SK-N-MC (cell line): ENCODE results near the gene ABCG4.
A peak's percentile ranks its signal among the peaks of the same experiment; 100 is the strongest.

Experiments
- DNase-seq: peaks from one replicate; pipeline ENCODE4 v3.0.0-alpha.2; 2011; ENCODE audit warnings: low read depth, low spot score
- H3K27ac ChIP-seq: fragments of 200-600 bp; sonication (generic); 2 replicates; pipeline ENCODE4 v1.5.1; 2016; ENCODE audit warnings: mixed run types
- H3K36me3 ChIP-seq: fragments of 200-600 bp; sonication (generic); 2 replicates; pipeline ENCODE4 v1.6.1; 2017; ENCODE audit warnings: antibody characterized with exemption, low read length, mixed read lengths; ENCODE audit not compliant: insufficient read depth
- H3K4me3 ChIP-seq: fragments of 200-600 bp; sonication (generic); 2 replicates; pipeline ENCODE4 v1.5.1; 2016
- H3K9ac ChIP-seq: fragments of 200-600 bp; sonication (generic); 2 replicates; pipeline ENCODE4 v1.8.0; 2017; ENCODE audit warnings: mixed run types, mixed read lengths; ENCODE audit not compliant: insufficient read length
- H3K9me3 ChIP-seq: fragments of 200-600 bp; sonication (generic); 2 replicates; pipeline ENCODE4 v1.6.1; 2017; ENCODE audit warnings: low read depth, mild to moderate bottlenecking, antibody characterized with exemption, low read length, moderate library complexity, mixed read lengths
- EZH2 ChIP-seq: fragments of 200-600 bp; sonication (generic); IDR thresholded peaks from one replicate; pipeline ENCODE4 v1.6.1; 2017; ENCODE audit warnings: antibody characterized with exemption
- FOXP2 ChIP-seq: optimal IDR thresholded peaks from 2 replicates; pipeline ENCODE3; 2011; ENCODE audit warnings: mild to moderate bottlenecking, moderate library complexity; ENCODE audit not compliant: insufficient read depth; ENCODE audit errors: extremely low read length, control extremely low read depth
- POLR2AphosphoS5 ChIP-seq: IDR thresholded peaks from 2 replicates; pipeline ENCODE4 v1.6.1; 2012; ENCODE audit warnings: mild to moderate bottlenecking, low read depth, low read length, borderline replicate concordance

ABCG4 gene

GRCh38 chr11:119202554-119202953, 53.7 kb downstream of the ABCG4 start:
- no peak overlapping the region for H3K9ac ChIP-seq
- no peaks in the 10 kb centered on the region for H3K36me3 ChIP-seq

GRCh38 chr11:119204066-119204465, 55.2 kb downstream of the ABCG4 start:
- no peak for DNase-seq
- H3K27ac ChIP-seq = no peak overlapping the region
- no peaks in the 10 kb centered on the region; the same call in 1 of the 2 replicates for H3K36me3 ChIP-seq
- no peaks in the 10 kb centered on the region for H3K9me3 ChIP-seq
- no peak for TF ChIP-seq POLR2AphosphoS5
- TF ChIP-seq EZH2 = no peak
- no peak overlapping the region for H3K4me3 ChIP-seq
- no peak overlapping the region for H3K9ac ChIP-seq

More at GRCh38 chr11:119202554-119202953, 53.7 kb downstream of the ABCG4 start:
- no peak for TF ChIP-seq EZH2
- no peak for TF ChIP-seq POLR2AphosphoS5
- TF ChIP-seq FOXP2 = no peak
- H3K27ac ChIP-seq = no peak overlapping the region
- no peaks in the 10 kb centered on the region for H3K9me3 ChIP-seq
- no peak overlapping the region for H3K4me3 ChIP-seq
- no peak for DNase-seq

GRCh38 chr11:119205080-119205479, 56.2 kb downstream of the ABCG4 start:
- Histone ChIP-seq H3K4me3 (peak overlapping the region; percentile 98), H3K9ac (peak overlapping the region; percentile 55), H3K36me3 (no peaks in the 10 kb centered on the region; the same call in 1 of the 2 replicates), H3K27ac (no peak overlapping the region), H3K9me3 (no peaks in the 10 kb centered on the region)
- TF ChIP-seq EZH2 (no peak), FOXP2 (no peak), POLR2AphosphoS5 (no peak)
- DNase-seq = no peak

GRCh38 chr11:119205574-119206510, 57.0 kb downstream of the ABCG4 start, which contains the start of gene CBL:
CBL (plus strand) TSS chr11:119206339; CDS start chr11:119206418, 79 bp downstream.
- peak; percentile 36 for TF ChIP-seq POLR2AphosphoS5
- TF ChIP-seq FOXP2 = no peak
- no peaks in the 10 kb centered on the region; the same call in 1 of the 2 replicates for H3K36me3 ChIP-seq
- peak; percentile 35 for DNase-seq
- peak within 1 kb of the TSS; percentile 87 for H3K9ac ChIP-seq
- peak within 1 kb of the TSS; percentile 98 for H3K4me3 ChIP-seq
- H3K27ac ChIP-seq = 0 out of 2 replicates have a peak within 1 kb of the TSS, but pooled peaks have one; percentile 50
- no peaks in the 10 kb centered on the region for H3K9me3 ChIP-seq

GRCh38 chr11:119206511-119207414, 57.9 kb downstream of the ABCG4 start:
- H3K27ac ChIP-seq = no peak overlapping the region
- TF ChIP-seq FOXP2 (no peak), EZH2 (no peak), POLR2AphosphoS5 (no peak)
- DNase-seq = no peak

GRCh38 chr11:119207415-119207960, 58.6 kb downstream of the ABCG4 start:
- Histone ChIP-seq H3K9me3 (no peaks in the 10 kb centered on the region), H3K36me3 (no peaks in the 10 kb centered on the region; the same call in 1 of the 2 replicates), H3K4me3 (peak overlapping the region; percentile 98), H3K9ac (peak overlapping the region; percentile 51), H3K27ac (peak overlapping the region; percentile 27; the same call in 1 of the 2 replicates)
- no peak for DNase-seq
- no peak for TF ChIP-seq EZH2
- TF ChIP-seq POLR2AphosphoS5 = no peak
- no peak for TF ChIP-seq FOXP2

More at GRCh38 chr11:119206511-119207414, 57.9 kb downstream of the ABCG4 start:
- Histone ChIP-seq H3K4me3 (peak overlapping the region; percentile 98), H3K9me3 (no peaks in the 10 kb centered on the region), H3K36me3 (no peaks in the 10 kb centered on the region; the same call in 1 of the 2 replicates), H3K9ac (peak overlapping the region; percentile 87)

- H3K9ac ChIP-seq = no peak overlapping the region
- no peak for TF ChIP-seq FOXP2
- no peak for TF ChIP-seq POLR2AphosphoS5
- TF ChIP-seq EZH2 = no peak
Measured at GRCh38 chr11:119209186-119209585, 60.3 kb downstream of the ABCG4 start.

More at GRCh38 chr11:119209186-119209585, 60.3 kb downstream of the ABCG4 start:
- no peaks in the 10 kb centered on the region for H3K9me3 ChIP-seq
- H3K36me3 ChIP-seq = no peaks in the 10 kb centered on the region; the same call in 1 of the 2 replicates
- no peak overlapping the region for H3K4me3 ChIP-seq
- H3K27ac ChIP-seq = no peak overlapping the region
- DNase-seq = no peak
